Measurements from ENCODE around the gene FUT6.

Gene FUT6

GRCh38 chr19:5818594-5818993 is 20.9 kb downstream of the FUT6 start:
- TF ChIP-seq CTCF (IDR thresholded peaks at IDR 0.05; ENCODE audit: control extremely low read depth, extremely low read depth, low read depth, missing control alignments), result no peak
- ChIA-PET CTCF (interaction anchor here (1.2 kb wide), 1 partner anchor 14 kb away, joined by 4 read pairs; the partner anchor contains the start of gene NRTN), POLR2A (no interaction called here)
- no peak for DNase-seq (ENCODE audit: extremely low spot score)

DNA sequence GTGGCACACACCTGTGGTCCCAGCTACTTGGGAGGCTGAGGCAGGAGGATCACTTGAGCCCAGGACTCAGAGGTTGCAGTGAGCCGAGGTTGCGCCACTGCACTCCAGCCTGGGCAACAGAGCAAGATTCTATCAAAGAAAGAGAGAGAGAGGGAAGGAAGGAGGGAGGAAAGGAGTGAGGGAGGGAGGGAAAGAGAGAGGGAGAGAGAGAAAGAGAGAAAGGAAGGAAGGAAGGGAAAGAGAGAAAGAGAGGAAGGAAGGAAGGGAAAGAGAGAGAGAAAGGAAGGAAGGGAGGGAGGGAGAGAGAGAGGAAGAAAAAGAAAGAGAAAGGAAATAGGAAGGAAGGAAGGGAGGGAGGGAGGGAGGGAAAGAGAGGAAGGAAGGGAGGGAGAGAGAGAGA is 22.3 kb downstream of the FUT6 start:
- DNase-seq (ENCODE audit: extremely low spot score), result no peak
- CTCF ChIA-PET, result no interaction called here
- POLR2A ChIA-PET, result no interaction called here
- TF ChIP-seq CTCF (IDR thresholded peaks at IDR 0.05; ENCODE audit: control extremely low read depth, extremely low read depth, low read depth, missing control alignments), result no peak

GRCh38 chr19:5814852-5815246 is 24.7 kb downstream of the FUT6 start:
- no peak for DNase-seq (ENCODE audit: extremely low spot score)
- ChIA-PET POLR2A (no interaction called here), CTCF (interaction anchor here (1.4 to 1.6 kb wide), 2 partner anchors 11 to 22 kb away, joined by 3 to 12 read pairs; partner anchors contain the start of gene NRTN)
- no peak for TF ChIP-seq CTCF (IDR thresholded peaks at IDR 0.05; ENCODE audit: control extremely low read depth, extremely low read depth, low read depth, missing control alignments)

GRCh38 chr19:5814123-5814851 is 25.2 kb downstream of the FUT6 start:
- CTCF ChIA-PET, result interaction anchor here (1.4 to 1.6 kb wide), 2 partner anchors 10 to 21 kb away, joined by 3 to 12 read pairs; partner anchors contain the start of gene NRTN
- no peak for DNase-seq (ENCODE audit: extremely low spot score)
- TF ChIP-seq CTCF (IDR thresholded peaks at IDR 0.05; ENCODE audit: control extremely low read depth, extremely low read depth, low read depth, missing control alignments), result no peak
- POLR2A ChIA-PET, result no interaction called here

DNA sequence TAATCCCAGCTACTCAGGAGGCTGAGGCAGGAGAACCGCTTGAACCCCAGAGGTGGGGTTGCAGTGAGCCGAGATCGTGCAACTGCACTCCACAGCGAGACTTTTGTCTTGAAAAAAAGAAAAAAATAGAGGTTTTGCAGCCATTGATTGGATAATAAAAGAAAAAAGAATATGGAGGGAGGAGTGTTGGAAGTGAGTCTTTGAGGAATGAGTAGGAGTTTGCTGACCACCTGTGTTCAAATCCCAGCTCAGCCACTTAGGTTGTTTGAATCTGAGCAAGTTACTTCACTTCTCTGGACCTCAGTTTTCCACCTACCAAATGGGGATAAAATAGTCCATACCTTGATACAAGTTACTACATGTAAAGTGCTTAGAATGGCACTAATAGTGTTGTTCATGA is 28.4 kb downstream of the FUT6 start:
- DNase-seq (ENCODE audit: extremely low spot score), result no peak
- no peak for TF ChIP-seq CTCF (IDR thresholded peaks at IDR 0.05; ENCODE audit: control extremely low read depth, extremely low read depth, low read depth, missing control alignments)
- ChIA-PET CTCF (interaction anchor here (0.7 to 1.7 kb wide), 3 partner anchors 12 to 201 kb away, joined by 3 to 4 read pairs (median 3); no protein-coding TSS in a partner anchor), POLR2A (no interaction called here)

DNA sequence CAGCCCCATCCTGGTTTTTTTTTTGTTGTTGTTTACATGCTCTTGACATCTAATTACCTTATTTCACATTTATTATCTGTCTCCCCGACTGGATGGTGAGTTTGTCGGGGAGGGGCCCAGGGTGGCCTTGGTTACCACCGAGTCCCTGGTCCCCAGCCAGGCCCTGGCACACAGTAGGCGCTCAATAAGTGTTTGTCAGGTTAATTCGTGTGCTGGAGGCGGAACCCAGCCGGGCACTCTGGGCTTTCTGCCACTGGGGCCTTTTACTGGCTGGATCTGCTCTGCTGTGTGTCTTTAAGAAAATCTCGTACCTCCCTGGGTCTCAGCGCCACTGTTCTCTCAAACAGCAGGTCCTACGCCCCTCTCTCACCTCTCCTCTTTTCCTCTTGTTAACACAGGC is 30.0 kb downstream of the FUT6 start:
- no peak for DNase-seq (ENCODE audit: extremely low spot score)
- ChIA-PET CTCF (interaction anchor here (1.1 to 1.5 kb wide), 2 partner anchors 14 to 68 kb away, joined by 3 to 5 read pairs; no protein-coding TSS in a partner anchor), POLR2A (no interaction called here)
- TF ChIP-seq CTCF (IDR thresholded peaks at IDR 0.05; ENCODE audit: control extremely low read depth, extremely low read depth, low read depth, missing control alignments), result no peak
